D341Med (cell line): ENCODE results near the gene TYK2.
"Not testable (repeated sequence)": the region's sequence is repeated elsewhere in the genome, so short reads cannot be mapped to it uniquely, and the experiment has no call there.

Experiments used
- DNase-seq: peaks from one replicate; pipeline ENCODE4 v3.0.0; 2012; ENCODE audit warnings: low spot score

The TYK2 gene

DNA sequence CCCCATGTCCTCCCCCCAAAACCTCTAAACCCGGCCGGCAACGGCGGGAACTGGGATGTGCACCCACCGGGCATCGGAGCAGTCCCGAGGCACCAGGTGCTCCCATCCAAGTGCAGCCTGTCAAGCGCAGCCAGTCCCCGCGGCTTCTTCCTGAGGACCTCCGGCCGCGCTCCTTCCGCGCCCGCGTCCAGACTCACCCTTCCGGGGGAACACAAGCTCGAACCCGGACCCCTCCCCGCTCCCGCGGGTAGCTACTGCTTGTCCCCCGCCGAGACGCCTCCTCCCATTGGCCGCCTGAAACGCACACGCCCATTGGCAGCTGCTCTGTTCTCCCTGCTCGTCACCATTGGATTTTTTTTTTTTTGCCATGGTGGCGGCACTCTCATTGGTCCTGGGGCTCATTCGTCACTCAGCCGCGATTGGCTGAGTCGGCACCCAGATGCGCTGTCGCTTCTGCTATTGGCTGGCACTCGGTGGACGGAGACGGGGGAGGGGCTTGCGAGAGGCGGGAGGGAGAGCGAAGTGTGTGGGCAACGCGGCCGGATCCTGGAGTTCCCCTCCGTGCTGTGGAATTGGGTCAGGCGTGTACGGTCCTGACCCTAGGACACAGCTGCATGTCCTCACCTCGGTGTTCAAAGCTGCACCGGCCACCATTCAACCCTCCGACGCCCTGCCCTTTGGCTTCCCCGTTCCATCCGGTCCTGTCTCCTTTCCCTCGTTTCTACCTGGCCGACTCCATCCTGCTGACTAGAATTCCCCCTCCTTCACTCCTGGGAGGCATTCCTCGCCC, at the start of gene TYK2:
Gene TYK2, minus strand, starts transcription at position 260 of the 790 bp plus-strand sequence. CDS start 2,166 bp downstream, outside the sequence.
- peak; percentile 99 for DNase-seq

DNA sequence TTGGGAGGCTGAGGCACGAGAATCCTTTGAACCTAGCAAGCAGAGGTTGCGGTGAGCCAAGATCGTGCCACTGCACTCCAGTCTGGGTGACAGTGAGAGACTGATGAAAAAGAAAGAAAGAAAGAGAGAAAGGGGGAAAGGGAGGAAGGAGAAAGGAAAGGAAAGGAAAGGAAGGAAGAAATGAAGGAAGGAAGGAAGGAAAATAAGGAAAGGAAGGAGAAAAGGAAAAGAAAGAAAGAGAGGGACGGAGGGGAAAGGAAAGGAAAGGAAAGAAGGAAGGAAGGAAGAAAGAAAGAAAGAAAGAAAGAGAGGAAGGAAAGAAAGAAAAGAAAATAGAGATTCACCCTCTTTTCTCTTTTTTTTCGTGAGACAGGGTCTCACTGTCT, 48.6 kb upstream of the TYK2 start:
- DNase-seq, result no peak

GRCh38 chr19:10427169-10427568, 46.8 kb upstream of the TYK2 start:
- DNase-seq, result no peak

- peak; percentile 95 for DNase-seq
These were observed 43.8 kb upstream of the TYK2 start for GRCh38 chr19:10424011-10424637.

DNA sequence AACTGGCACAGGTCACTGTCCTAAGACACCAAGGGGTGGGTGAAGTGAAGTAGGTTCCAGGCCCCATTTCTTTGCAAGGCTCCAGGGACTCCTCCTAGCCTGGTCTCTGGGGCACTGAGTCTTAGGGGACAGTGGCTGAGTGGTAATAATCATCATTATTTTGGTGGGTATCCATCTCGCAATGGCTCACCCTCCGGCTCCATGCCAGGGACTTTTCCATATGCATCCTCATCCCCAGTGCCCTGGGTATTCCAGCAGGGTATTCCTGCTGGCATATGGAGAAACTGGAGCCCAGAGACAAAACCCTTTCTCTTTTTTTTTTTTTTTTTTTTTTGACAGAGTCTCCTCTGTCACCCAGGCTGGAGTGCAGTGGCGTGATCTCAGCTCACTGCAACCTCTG, 42.5 kb upstream of the TYK2 start:
- peak; percentile 4 for DNase-seq

DNA sequence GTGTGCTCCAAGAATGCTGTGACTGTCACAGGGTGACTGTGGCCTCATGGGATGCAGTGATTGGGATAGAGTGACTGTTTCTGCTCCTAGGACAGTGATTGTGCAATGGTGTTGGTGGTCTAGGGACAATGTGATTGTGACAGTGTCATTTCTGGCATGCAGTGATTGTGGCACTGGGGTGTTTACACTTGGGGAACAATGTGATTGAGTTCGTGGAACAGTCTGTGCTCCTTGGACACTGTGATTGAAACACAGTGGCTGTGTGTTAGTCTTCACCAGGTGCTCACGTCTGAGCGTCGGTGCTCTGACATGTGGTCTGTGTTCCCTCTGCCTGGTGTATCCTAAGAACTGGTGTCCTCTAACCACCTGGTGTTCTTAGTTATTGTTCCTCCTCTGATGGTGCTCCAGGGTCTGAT, 41.7 kb upstream of the TYK2 start:
- DNase-seq, result peak; percentile 10

DNA sequence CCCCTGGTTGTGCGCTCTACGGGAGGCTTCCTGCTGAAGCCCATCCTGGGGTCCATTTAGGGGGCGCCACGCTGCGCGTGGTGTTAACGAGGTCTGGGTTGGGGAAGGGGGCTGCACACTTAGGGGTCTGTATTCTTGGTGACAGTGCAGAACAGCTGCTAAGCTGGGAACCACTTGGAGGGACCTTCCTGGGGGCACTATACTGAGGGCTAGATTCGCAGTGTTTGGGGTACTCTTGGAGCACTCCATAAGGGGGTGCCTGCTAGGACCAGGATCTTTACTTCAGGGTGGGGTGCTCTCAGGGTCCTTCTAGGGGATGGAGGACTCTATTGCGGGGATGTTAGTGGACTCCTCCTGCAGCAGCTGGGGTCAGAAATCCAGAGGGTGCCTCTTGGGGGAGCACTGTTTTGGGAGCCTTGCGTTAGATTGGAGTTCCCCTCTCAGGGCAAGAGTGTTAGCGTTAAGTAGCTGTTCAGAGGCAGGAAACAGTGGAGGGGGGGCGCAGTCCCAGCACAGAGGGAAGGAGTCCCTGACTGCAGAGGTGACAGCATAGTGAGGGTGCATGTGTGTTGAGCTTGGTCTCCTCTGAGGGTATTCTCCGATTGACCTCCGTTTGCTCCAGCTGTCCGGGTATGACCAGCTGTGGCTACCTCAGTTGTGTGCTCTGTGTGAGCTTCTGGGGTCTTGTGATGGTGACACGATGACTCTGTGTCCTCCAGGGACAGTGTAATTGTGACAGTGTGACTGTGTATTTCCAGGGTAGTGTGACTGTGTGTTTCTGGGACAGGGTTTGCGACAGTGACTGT, 41.1 kb upstream of the TYK2 start:
- peak; percentile 8 for DNase-seq

DNA sequence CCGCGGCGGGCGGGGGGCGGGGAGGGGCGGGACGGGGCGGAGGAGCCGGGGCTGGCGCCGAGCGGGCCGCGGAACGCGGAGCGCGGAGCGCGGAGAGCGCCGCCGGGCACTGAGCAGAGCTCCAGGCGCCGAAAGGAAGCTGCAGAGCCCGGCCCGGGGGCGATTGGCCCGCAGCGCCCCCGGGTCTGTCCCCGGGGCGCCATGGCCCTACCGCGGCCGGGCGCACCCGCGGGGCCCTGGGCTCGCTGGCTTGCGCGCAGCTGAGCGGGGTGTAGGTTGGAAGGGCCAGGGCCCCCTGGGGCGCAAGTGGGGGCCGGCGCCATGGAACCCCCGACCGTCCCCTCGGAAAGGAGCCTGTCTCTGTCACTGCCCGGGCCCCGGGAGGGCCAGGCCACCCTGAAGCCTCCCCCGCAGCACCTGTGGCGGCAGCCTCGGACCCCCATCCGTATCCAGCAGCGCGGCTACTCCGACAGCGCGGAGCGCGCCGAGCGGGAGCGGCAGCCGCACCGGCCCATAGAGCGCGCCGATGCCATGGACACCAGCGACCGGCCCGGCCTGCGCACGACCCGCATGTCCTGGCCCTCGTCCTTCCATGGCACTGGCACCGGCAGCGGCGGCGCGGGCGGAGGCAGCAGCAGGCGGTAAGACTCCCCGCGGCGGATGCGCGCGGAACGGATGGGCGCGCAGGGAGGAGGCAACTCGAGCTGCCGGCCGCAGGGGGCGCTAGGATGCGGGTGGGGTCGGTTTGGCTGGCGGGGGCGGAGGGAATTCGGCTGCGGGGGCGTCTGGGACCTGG, 40.3 kb upstream of the TYK2 start, which contains the start of gene PDE4A:
Gene PDE4A, plus strand, starts transcription at position 95 of the 796 bp plus-strand sequence. Its CDS starts 227 bp downstream, at position 322.
- peak; percentile 82 for DNase-seq

- peak; percentile 94 for DNase-seq
These were observed 39.5 kb upstream of the TYK2 start for GRCh38 chr19:10419646-10420443.

- DNase-seq, result peak; percentile 60
These were observed 38.9 kb upstream of the TYK2 start for GRCh38 chr19:10419200-10419645.

DNA sequence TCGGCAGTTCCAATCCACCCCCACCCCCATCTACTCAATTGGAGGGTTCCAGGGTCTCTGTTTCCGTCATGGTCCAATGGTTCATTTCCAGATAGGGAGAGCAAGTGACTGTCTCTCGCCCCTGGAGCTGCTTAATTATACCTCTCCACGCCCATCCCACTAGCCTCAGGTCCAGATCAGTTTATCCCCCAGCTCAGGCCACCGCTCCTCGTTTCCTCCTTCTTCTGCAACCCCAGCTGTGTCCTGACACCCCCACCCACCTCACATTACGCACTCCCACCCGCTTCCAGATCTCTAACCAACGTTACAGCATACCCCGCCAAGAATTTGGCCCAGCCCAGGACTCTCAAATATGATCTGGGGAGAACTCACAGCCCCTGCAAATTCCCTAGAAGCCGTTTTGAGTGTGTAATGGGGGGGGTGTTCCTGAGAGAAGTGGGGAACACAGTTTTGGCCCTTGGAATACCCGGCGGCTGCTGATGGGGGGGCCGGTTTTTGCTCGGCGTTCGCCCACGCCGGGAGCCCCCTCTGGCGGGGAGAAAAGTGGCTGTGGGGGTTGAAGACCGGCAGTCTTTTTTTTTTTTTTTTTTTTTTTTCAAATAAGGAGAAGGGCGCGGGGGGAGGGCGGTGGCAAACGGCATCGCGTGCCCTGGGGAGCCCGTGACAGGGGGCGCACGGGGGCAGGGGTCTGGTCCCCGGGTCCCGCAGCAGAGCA, 38.3 kb upstream of the TYK2 start:
- peak; percentile 63 for DNase-seq

GRCh38 chr19:10418235-10418484, 37.8 kb upstream of the TYK2 start:
- no peak for DNase-seq

- DNase-seq, result peak; percentile 35
These were observed 37.3 kb upstream of the TYK2 start for GRCh38 chr19:10417541-10418234.

GRCh38 chr19:10416380-10417257, 36.2 kb upstream of the TYK2 start:
- DNase-seq, result peak; percentile 95

DNA sequence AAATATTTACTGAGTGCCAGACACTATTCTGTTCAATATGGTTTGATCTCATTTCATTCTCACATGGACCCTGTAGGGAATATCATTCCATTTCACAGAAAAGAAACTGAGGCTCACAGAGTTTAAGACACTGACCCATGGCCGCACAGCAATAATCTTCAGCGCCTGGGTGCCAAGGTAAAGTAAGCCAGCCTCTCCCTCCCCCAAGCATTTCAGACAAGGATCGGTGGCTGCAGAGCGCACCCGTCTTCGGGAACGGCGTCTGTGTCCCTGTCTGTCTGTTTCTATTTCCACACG, 35.7 kb upstream of the TYK2 start:
- DNase-seq, result no peak

GRCh38 chr19:10412257-10412977, 32.0 kb upstream of the TYK2 start:
- DNase-seq, result no peak

DNA sequence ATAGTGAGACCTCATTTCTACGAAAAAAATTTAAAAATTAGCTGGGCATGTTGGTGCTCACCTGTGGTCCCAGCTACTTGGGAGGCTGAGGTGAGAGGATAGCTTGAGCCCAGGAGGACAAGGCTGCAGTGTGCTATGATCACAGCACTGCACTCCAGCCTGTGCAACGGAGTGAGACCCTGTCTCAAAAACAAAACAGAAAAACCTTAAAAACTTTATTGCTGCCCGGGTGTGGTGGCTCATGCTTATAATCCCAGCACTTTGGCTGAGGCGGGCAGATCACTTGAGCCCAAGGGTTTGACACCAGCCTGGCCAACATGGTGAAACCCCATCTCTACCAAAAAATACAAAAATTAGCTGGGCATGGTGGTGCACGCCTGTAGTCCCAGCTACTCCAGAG, 30.9 kb upstream of the TYK2 start:
- DNase-seq, result not testable (repeated sequence)

DNA sequence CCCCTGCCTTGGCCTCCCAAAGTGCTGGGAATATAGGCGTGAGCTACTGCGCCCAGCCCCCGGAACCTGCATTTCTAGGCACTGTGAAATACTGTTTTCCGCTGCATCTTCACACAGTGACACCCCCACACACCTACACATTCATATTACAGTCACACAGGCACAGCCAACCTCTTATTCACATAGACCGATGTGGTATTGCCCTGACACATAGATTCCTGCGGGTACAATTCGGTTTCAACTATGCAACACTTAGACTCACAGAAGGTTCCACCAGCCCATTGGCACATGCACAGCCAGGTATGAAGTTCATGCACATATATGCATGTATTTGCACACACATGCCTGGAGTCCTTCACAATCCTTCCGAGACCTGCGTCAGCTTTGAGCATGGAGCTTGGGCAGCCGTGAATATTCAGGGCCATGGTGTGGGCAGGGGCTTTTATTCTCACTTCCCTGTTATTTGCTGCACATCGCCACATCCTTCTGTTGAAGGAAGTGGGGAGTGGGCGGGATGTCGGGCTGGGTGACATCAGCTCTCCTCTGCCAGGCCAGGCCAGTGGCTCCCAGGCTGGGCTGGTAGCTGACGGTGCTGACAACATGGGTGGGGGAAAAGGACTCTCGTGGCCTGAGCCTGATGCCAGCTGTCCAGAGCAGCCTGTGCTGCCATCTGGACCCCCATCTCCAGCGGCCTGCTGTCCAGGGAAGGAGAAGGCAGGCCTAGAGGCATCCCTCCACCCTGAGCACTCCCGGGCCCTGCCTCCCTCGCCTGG, 28.3 kb upstream of the TYK2 start:
- no peak for DNase-seq
